Posterior vena cava (tissue), 2 donors: ENCODE measurements around the gene FLVCR2. TPM values are rescaled to one million over a fixed set of nuclear protein-coding genes. Genes with fewer than 3 reads are reported as not detected.
A peak's percentile ranks its signal among the peaks of the same experiment; 100 is the strongest.

Experiments
- DNase-seq: peaks from one replicate; pipeline ENCODE4 v3.0.0-alpha.2; 2020; ENCODE audit warnings: low spot score
- intact Hi-C, 2 donors: fragments of 100-400 bp; cut with DNase I; formaldehyde crosslinking; loops; one replicate each; pipeline versions ENCODE4 v1.14.1 to v1.14.2; 2022 to 2023
- total RNA-seq, 2 donors: library from RNA; stranded (reverse); fragmentation: NEBNext Ultra II Directional; extraction: Animal tissue kit (Norgen Biotek cat#: 25700); gene quantifications; one replicate each; pipeline ENCODE4 v1.2.1, GENCODE V29; 2021
- donor health status: DM: yes; HTN: yes; CAD: no.
- donor health status: DM: yes; HTN: yes; CAD: no.

Gene FLVCR2
- total RNA-seq, 2 donors from 2014 or later: 4.8 to 7.9 TPM

- intact Hi-C loops: no loop called here
- no peak for DNase-seq
Measured at GRCh38 chr14:75650253-75651058, 72.0 kb downstream of the FLVCR2 start.

- intact Hi-C loops: loop anchor here in 1 of 2 donors (2.0 kb wide), 1 partner anchor 75 kb away; the partner anchor contains the start of gene FLVCR2
- no peak for DNase-seq
Measured at GRCh38 chr14:75653563-75653962, 75.1 kb downstream of the FLVCR2 start.

- peak; percentile 93 for DNase-seq
- intact Hi-C loops: loop anchor here in 1 of 2 donors (2.0 kb wide), 1 partner anchor 77 kb away; no protein-coding TSS in a partner anchor
Measured at GRCh38 chr14:75654127-75654732, 75.8 kb downstream of the FLVCR2 start.

GRCh38 chr14:75655235-75655634 lies 76.8 kb downstream of the FLVCR2 start:
- intact Hi-C loops: loop anchor here in 1 of 2 donors (2.0 kb wide), 1 partner anchor 78 kb away; no protein-coding TSS in a partner anchor

GRCh38 chr14:75657331-75657730 lies 78.9 kb downstream of the FLVCR2 start:
- intact Hi-C loops: no loop called here
- DNase-seq: no peak

More at GRCh38 chr14:75655235-75655634, 76.8 kb downstream of the FLVCR2 start:
- no peak for DNase-seq

- intact Hi-C loops: no loop called here
- no peak for DNase-seq
Measured at GRCh38 chr14:75658957-75659356, 80.5 kb downstream of the FLVCR2 start.

GRCh38 chr14:75660238-75660629 lies 81.8 kb downstream of the FLVCR2 start:
- no peak for DNase-seq
- intact Hi-C loops: no loop called here

- peak; percentile 99 for DNase-seq
- intact Hi-C loops: no loop called here
Measured at GRCh38 chr14:75660630-75661498, 82.4 kb downstream of the FLVCR2 start, which contains the start of the genes ERG28 and TTLL5. Gene ERG28, minus strand, starts transcription at chr14:75660876. Its CDS starts 3,374 bp downstream, at chr14:75657502. Gene TTLL5, plus strand, starts transcription at chr14:75661246. Its CDS starts 1,904 bp downstream, at chr14:75663150.

- intact Hi-C loops: no loop called here
Measured at GRCh38 chr14:75661499-75661814, 83.0 kb downstream of the FLVCR2 start.

GRCh38 chr14:75662966-75663365 lies 84.5 kb downstream of the FLVCR2 start:
- DNase-seq: no peak
- intact Hi-C loops: no loop called here

More at GRCh38 chr14:75661499-75661814, 83.0 kb downstream of the FLVCR2 start:
- no peak for DNase-seq

- no peak for DNase-seq
- intact Hi-C loops: no loop called here
Measured at GRCh38 chr14:75667099-75667765, 88.8 kb downstream of the FLVCR2 start.

- DNase-seq: no peak
- intact Hi-C loops: no loop called here
Measured at GRCh38 chr14:75672605-75673192, 94.3 kb downstream of the FLVCR2 start.

- DNase-seq: no peak
- intact Hi-C loops: no loop called here
Measured at GRCh38 chr14:75673345-75674035, 95.1 kb downstream of the FLVCR2 start.

GRCh38 chr14:75675265-75675960 lies 97.0 kb downstream of the FLVCR2 start:
- intact Hi-C loops: no loop called here
- no peak for DNase-seq

GRCh38 chr14:75685910-75686309 lies 107.5 kb downstream of the FLVCR2 start:
- no peak for DNase-seq
- intact Hi-C loops: no loop called here

- intact Hi-C loops: no loop called here
- peak; percentile 86 for DNase-seq
Measured at GRCh38 chr14:75689012-75689411, 110.6 kb downstream of the FLVCR2 start.

GRCh38 chr14:75690010-75690409 lies 111.6 kb downstream of the FLVCR2 start:
- no peak for DNase-seq
- intact Hi-C loops: no loop called here
